Measurements from ENCODE around the gene HSPA1B. TPM values are rescaled to one million over a fixed set of nuclear protein-coding genes. Genes with fewer than 3 reads are reported as not detected.
"Not testable (repeated sequence)": the region's sequence is repeated elsewhere in the genome, so short reads cannot be mapped to it uniquely, and the experiment has no call there.

Gene HSPA1B
- total and polyA plus RNA-seq, 9 donors = 42.7 to 101 (median 59.4) TPM

- no peak for DNase-seq
- Histone ChIP-seq H3K9me3 (replicated peaks; ENCODE audit: control insufficient read depth, low read depth, low read length) (no peaks in the 10 kb centered on the region), H3K36me3 (ENCODE audit: control insufficient read depth, insufficient read depth, low read length) (peaks cover 26% of the 10 kb centered on the region), H3K27ac (ENCODE audit: low read length) (peak overlapping the region; percentile 25), H3K27me3 (ENCODE audit: control insufficient read depth, insufficient read depth, low read length) (no peaks in the 10 kb centered on the region), H3K4me1 (ENCODE audit: control insufficient read depth, insufficient read depth, low read length) (peaks cover 18% of the 10 kb centered on the region), H3K4me3 (ENCODE audit: low read length) (no peak overlapping the region)
- WGBS (ENCODE audit: insufficient coverage) = no CpG with 5 or more reads among the region's 2 CpGs
Observed at GRCh38 chr6:31796993-31797385, 30.5 kb upstream of the HSPA1B start.

DNA sequence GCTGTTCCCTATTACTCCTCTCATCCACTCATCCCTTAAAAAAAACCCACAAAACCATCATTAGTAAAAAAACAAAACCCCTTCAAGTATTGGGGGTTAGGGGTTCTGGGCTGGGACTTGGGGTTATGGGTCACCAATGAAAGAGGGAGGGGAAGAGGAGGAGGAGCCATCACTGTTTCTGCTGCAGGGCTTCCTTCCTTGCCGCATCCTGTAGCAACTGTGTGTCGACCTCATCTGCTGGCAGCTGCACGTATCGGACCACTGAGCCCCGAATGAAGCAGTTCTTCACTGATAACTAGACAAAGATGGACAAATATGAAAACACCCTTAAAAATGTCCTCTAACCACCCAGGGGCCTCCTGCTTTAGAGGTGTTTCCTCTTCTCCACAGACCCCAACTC, 29.9 kb upstream of the HSPA1B start:
- Histone ChIP-seq H3K9me3 (replicated peaks; ENCODE audit: control insufficient read depth, low read depth, low read length) (no peaks in the 10 kb centered on the region), H3K36me3 (ENCODE audit: control insufficient read depth, insufficient read depth, low read length) (peaks cover 20% of the 10 kb centered on the region), H3K27ac (ENCODE audit: low read length) (peak overlapping the region; percentile 25), H3K27me3 (ENCODE audit: control insufficient read depth, insufficient read depth, low read length) (no peaks in the 10 kb centered on the region), H3K4me3 (ENCODE audit: low read length) (no peak overlapping the region), H3K4me1 (ENCODE audit: control insufficient read depth, insufficient read depth, low read length) (peaks cover 18% of the 10 kb centered on the region)
- no peak for DNase-seq
- WGBS (ENCODE audit: insufficient coverage) = no CpG with 5 or more reads among the region's 5 CpGs

GRCh38 chr6:31799781-31800180, 27.8 kb upstream of the HSPA1B start:
- H3K4me3 ChIP-seq (ENCODE audit: low read length) = no peak overlapping the region
- H3K4me1 ChIP-seq (ENCODE audit: control insufficient read depth, insufficient read depth, low read length) = peaks cover 11% of the 10 kb centered on the region
- no peaks in the 10 kb centered on the region for H3K9me3 ChIP-seq (replicated peaks; ENCODE audit: control insufficient read depth, low read depth, low read length)
- H3K27ac ChIP-seq (ENCODE audit: low read length) = no peak overlapping the region
- no peaks in the 10 kb centered on the region for H3K27me3 ChIP-seq (ENCODE audit: control insufficient read depth, insufficient read depth, low read length)
- H3K36me3 ChIP-seq (ENCODE audit: control insufficient read depth, insufficient read depth, low read length) = peaks cover 28% of the 10 kb centered on the region
- WGBS (ENCODE audit: insufficient coverage) = no CpG with 5 or more reads among the region's 12 CpGs
- DNase-seq = peak; percentile 67

GRCh38 chr6:31801031-31801927, 26.3 kb upstream of the HSPA1B start:
- H3K36me3 ChIP-seq (ENCODE audit: control insufficient read depth, insufficient read depth, low read length) = peaks cover 28% of the 10 kb centered on the region
- H3K4me1 ChIP-seq (ENCODE audit: control insufficient read depth, insufficient read depth, low read length); H3K4me3 ChIP-seq (ENCODE audit: low read length); DNase-seq; H3K9me3 ChIP-seq (replicated peaks; ENCODE audit: control insufficient read depth, low read depth, low read length); H3K27me3 ChIP-seq (ENCODE audit: control insufficient read depth, insufficient read depth, low read length); H3K27ac ChIP-seq (ENCODE audit: low read length): not testable (repeated sequence)
- 100% methylated on average over 2 of the region's 8 CpGs for WGBS (ENCODE audit: insufficient coverage)

- H3K27ac ChIP-seq (ENCODE audit: low read length) = peak overlapping the region; percentile 98
- peak overlapping the region; percentile 91 for H3K4me3 ChIP-seq (ENCODE audit: low read length)
- DNase-seq = no peak
- no peaks in the 10 kb centered on the region for H3K27me3 ChIP-seq (ENCODE audit: control insufficient read depth, insufficient read depth, low read length)
- H3K4me1 ChIP-seq (ENCODE audit: control insufficient read depth, insufficient read depth, low read length) = peaks cover 14% of the 10 kb centered on the region
- WGBS (ENCODE audit: insufficient coverage) = 17% methylated on average over 6 of the region's 7 CpGs
- H3K9me3 ChIP-seq (replicated peaks; ENCODE audit: control insufficient read depth, low read depth, low read length) = no peaks in the 10 kb centered on the region
- peaks cover 18% of the 10 kb centered on the region for H3K36me3 ChIP-seq (ENCODE audit: control insufficient read depth, insufficient read depth, low read length)
Observed at GRCh38 chr6:31805939-31806469, 21.5 kb upstream of the HSPA1B start.

GRCh38 chr6:31806470-31807272, 20.9 kb upstream of the HSPA1B start, which contains the start of gene LSM2:
Gene LSM2, minus strand, starts transcription at chr6:31806966. Its CDS starts 209 bp downstream, at chr6:31806757.
- H3K27me3 ChIP-seq (ENCODE audit: control insufficient read depth, insufficient read depth, low read length) = no peaks in the 10 kb centered on the region
- peak within 1 kb of the TSS; percentile 91 for H3K4me3 ChIP-seq (ENCODE audit: low read length)
- peak within 1 kb of the TSS; percentile 98 for H3K27ac ChIP-seq (ENCODE audit: low read length)
- peaks cover 14% of the 10 kb centered on the region for H3K4me1 ChIP-seq (ENCODE audit: control insufficient read depth, insufficient read depth, low read length)
- H3K36me3 ChIP-seq (ENCODE audit: control insufficient read depth, insufficient read depth, low read length) = peaks cover 13% of the 10 kb centered on the region
- WGBS (ENCODE audit: insufficient coverage) = 0% methylated on average over 20 of the region's 51 CpGs
- H3K9me3 ChIP-seq (replicated peaks; ENCODE audit: control insufficient read depth, low read depth, low read length) = no peaks in the 10 kb centered on the region
- DNase-seq = peak; percentile 99

DNA sequence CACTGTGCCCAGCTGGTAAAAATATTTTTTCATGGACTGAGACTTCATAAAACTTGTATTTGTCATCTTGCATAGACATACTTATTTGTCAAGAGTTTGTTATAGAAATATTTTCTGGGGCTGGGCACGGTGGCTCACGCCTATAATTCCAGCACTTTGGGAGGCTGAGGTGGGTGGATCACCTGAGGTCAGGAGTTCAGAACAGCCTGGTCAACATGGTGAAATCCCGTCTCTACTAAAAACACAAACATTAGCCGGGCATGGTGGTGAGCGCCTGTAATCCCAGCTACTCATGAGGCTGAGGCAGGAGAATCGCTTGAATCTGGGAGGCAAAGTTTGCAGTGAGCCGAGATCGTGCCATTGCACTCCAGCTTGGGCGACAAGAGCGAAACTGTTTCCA, 18.9 kb upstream of the HSPA1B start:
- not testable (repeated sequence) for DNase-seq
- 94% methylated on average over 3 of the region's 10 CpGs for WGBS (ENCODE audit: insufficient coverage)

GRCh38 chr6:31811645-31812044, 15.9 kb upstream of the HSPA1B start:
- Histone ChIP-seq H3K4me1 (ENCODE audit: control insufficient read depth, insufficient read depth, low read length) (peaks cover 17% of the 10 kb centered on the region), H3K4me3 (ENCODE audit: low read length) (no peak overlapping the region), H3K9me3 (replicated peaks; ENCODE audit: control insufficient read depth, low read depth, low read length) (no peaks in the 10 kb centered on the region), H3K27me3 (ENCODE audit: control insufficient read depth, insufficient read depth, low read length) (no peaks in the 10 kb centered on the region), H3K27ac (ENCODE audit: low read length) (no peak overlapping the region), H3K36me3 (ENCODE audit: control insufficient read depth, insufficient read depth, low read length) (no peaks in the 10 kb centered on the region)
- DNase-seq = no peak
- 94% methylated on average over 9 of the region's 12 CpGs for WGBS (ENCODE audit: insufficient coverage)

More for the DNA sequence above, 18.9 kb upstream of the HSPA1B start:
- not testable (repeated sequence) for H3K27me3 ChIP-seq (ENCODE audit: control insufficient read depth, insufficient read depth, low read length); H3K4me3 ChIP-seq (ENCODE audit: low read length); H3K9me3 ChIP-seq (replicated peaks; ENCODE audit: control insufficient read depth, low read depth, low read length); H3K27ac ChIP-seq (ENCODE audit: low read length); H3K36me3 ChIP-seq (ENCODE audit: control insufficient read depth, insufficient read depth, low read length)
- H3K4me1 ChIP-seq (ENCODE audit: control insufficient read depth, insufficient read depth, low read length) = peaks cover 17% of the 10 kb centered on the region

- H3K9me3 ChIP-seq (replicated peaks; ENCODE audit: control insufficient read depth, low read depth, low read length) = no peaks in the 10 kb centered on the region
- peaks cover 22% of the 10 kb centered on the region for H3K4me1 ChIP-seq (ENCODE audit: control insufficient read depth, insufficient read depth, low read length)
- WGBS (ENCODE audit: insufficient coverage) = no CpG with 5 or more reads among the region's 7 CpGs
Observed at GRCh38 chr6:31813465-31813849, 14.1 kb upstream of the HSPA1B start.

GRCh38 chr6:31814677-31815024, 12.9 kb upstream of the HSPA1B start:
- Histone ChIP-seq H3K4me1 (ENCODE audit: control insufficient read depth, insufficient read depth, low read length) (peaks cover 28% of the 10 kb centered on the region), H3K27ac (ENCODE audit: low read length) (peak overlapping the region; percentile 100), H3K4me3 (ENCODE audit: low read length) (peak overlapping the region; percentile 60), H3K9me3 (replicated peaks; ENCODE audit: control insufficient read depth, low read depth, low read length) (no peaks in the 10 kb centered on the region), H3K27me3 (ENCODE audit: control insufficient read depth, insufficient read depth, low read length) (no peaks in the 10 kb centered on the region), H3K36me3 (ENCODE audit: control insufficient read depth, insufficient read depth, low read length) (no peaks in the 10 kb centered on the region)
- 0% methylated on average over 11 of the region's 13 CpGs for WGBS (ENCODE audit: insufficient coverage)
- peak; percentile 100 for DNase-seq

More at GRCh38 chr6:31813465-31813849, 14.1 kb upstream of the HSPA1B start:
- no peaks in the 10 kb centered on the region for H3K27me3 ChIP-seq (ENCODE audit: control insufficient read depth, insufficient read depth, low read length)
- peak overlapping the region; percentile 100 for H3K27ac ChIP-seq (ENCODE audit: low read length)
- DNase-seq = no peak
- no peaks in the 10 kb centered on the region for H3K36me3 ChIP-seq (ENCODE audit: control insufficient read depth, insufficient read depth, low read length)
- no peak overlapping the region for H3K4me3 ChIP-seq (ENCODE audit: low read length)

All from muscle of leg (tissue), 11 donors.